WTC11 (cell line): ENCODE measurements around the gene ZNF398. TPM values are rescaled to one million over a fixed set of nuclear protein-coding genes. Genes with fewer than 3 reads are reported as not detected.

ENCODE experiments used
- ATAC-seq: fragments of 200-7000 bp; cut with Tn5 transposase; 2 replicates; pipeline ENCODE4 v1.10.0; 2021; ENCODE audit warnings: mild to moderate bottlenecking, moderate library complexity
- CTCF ChIA-PET: fragments of 300-600 bp; sonication (Branson Sonifier 250); formaldehyde crosslinking; loops from one replicate; lab custom pipeline; 2021; ENCODE audit warnings: antibody characterized with exemption; lab: Charles Lee
- POLR2A ChIA-PET: fragments of 350-600 bp; sonication (Branson Sonifier 250); formaldehyde crosslinking; loops from one replicate; lab custom pipeline; 2021; ENCODE audit warnings: antibody characterized with exemption; lab: Charles Lee
- DNase-seq: peaks from one replicate; pipeline ENCODE4 v3.0.0; 2021; ENCODE audit warnings: low spot score
- H3K27ac Mint-ChIP-seq: 2 replicates; pipeline ENCODE4 v1.8.0; 2021; ENCODE audit warnings: mixed read lengths
- H3K27me3 Mint-ChIP-seq: 2 replicates; pipeline ENCODE4 v1.8.0; 2021; ENCODE audit warnings: low read depth, mild to moderate bottlenecking, moderate library complexity, mixed read lengths
- H3K36me3 Mint-ChIP-seq: 2 replicates; pipeline ENCODE4 v1.8.0; 2021; ENCODE audit warnings: mixed read lengths
- H3K4me1 Mint-ChIP-seq: 2 replicates; pipeline ENCODE4 v1.8.0; 2022; ENCODE audit warnings: mixed read lengths
- H3K4me3 Mint-ChIP-seq: 2 replicates; pipeline ENCODE4 v1.8.0; 2021; ENCODE audit warnings: mild to moderate bottlenecking, moderate library complexity, mixed read lengths
- H3K9me3 Mint-ChIP-seq: 2 replicates; pipeline ENCODE4 v1.8.0; 2021; ENCODE audit warnings: mixed read lengths
- CTCF ChIP-seq: fragments of 200-600 bp; IDR thresholded peaks from 2 replicates; pipeline ENCODE4 v1.8.0; 2022; ENCODE audit warnings: antibody characterized with exemption
- ELF4 ChIP-seq: sonication (generic); formaldehyde crosslinking; IDR thresholded peaks from 2 replicates; pipeline ENCODE4 v1.8.1; 2022; ENCODE audit warnings: low read depth, mild to moderate bottlenecking, moderate library complexity, missing genetic modification reagents
- JUN ChIP-seq: sonication (generic); formaldehyde crosslinking; IDR thresholded peaks from 2 replicates; pipeline ENCODE4 v1.8.0; 2023; ENCODE audit warnings: mild to moderate bottlenecking, missing genetic modification reagents
- KAT7 ChIP-seq: sonication (generic); formaldehyde crosslinking; IDR thresholded peaks from 2 replicates; pipeline ENCODE4 v1.8.1; 2023; ENCODE audit warnings: missing genetic modification reagents, mild to moderate bottlenecking, borderline replicate concordance
- NFYB ChIP-seq: sonication (generic); formaldehyde crosslinking; conservative IDR thresholded peaks from 2 replicates; pipeline ENCODE4 v1.8.0; 2022; ENCODE audit warnings: low read depth, missing genetic modification reagents
- OVOL2 ChIP-seq: fragments of 250-450 bp; sonication (Bioruptor Pico); IDR thresholded peaks from 2 replicates; pipeline ENCODE4 v1.9.0; 2021; ENCODE audit warnings: mild to moderate bottlenecking, borderline replicate concordance
- RORB ChIP-seq: fragments of 250-450 bp; sonication (Bioruptor Pico); IDR thresholded peaks from 2 replicates; pipeline ENCODE4 v1.9.0; 2021; ENCODE audit warnings: mild to moderate bottlenecking
- SP1 ChIP-seq: sonication (generic); formaldehyde crosslinking; conservative IDR thresholded peaks from 2 replicates; pipeline ENCODE4 v1.8.1; 2022; ENCODE audit warnings: missing genetic modification reagents
- TP53 ChIP-seq: sonication (generic); formaldehyde crosslinking; IDR thresholded peaks from 2 replicates; pipeline ENCODE4 v1.8.1; 2023; ENCODE audit warnings: mild to moderate bottlenecking, missing genetic modification reagents
- ZMAT4 ChIP-seq: fragments of 250-450 bp; sonication (Bioruptor Pico); IDR thresholded peaks from 2 replicates; pipeline ENCODE4 v1.9.0; 2021; ENCODE audit warnings: mild to moderate bottlenecking
- ZNF121 ChIP-seq: sonication (generic); formaldehyde crosslinking; IDR thresholded peaks from 2 replicates; pipeline ENCODE4 v1.8.0; 2023; ENCODE audit warnings: missing genetic modification reagents
- ZNF138 ChIP-seq: sonication (generic); formaldehyde crosslinking; conservative IDR thresholded peaks from 2 replicates; pipeline ENCODE4 v1.8.1; 2022; ENCODE audit warnings: mild to moderate bottlenecking, moderate library complexity, missing genetic modification reagents
- ZNF232 ChIP-seq: sonication (generic); formaldehyde crosslinking; IDR thresholded peaks from 2 replicates; pipeline ENCODE4 v1.8.0; 2022; ENCODE audit warnings: mild to moderate bottlenecking, missing genetic modification reagents
- ZNF423 ChIP-seq: fragments of 250-450 bp; sonication (Bioruptor Pico); IDR thresholded peaks from 2 replicates; pipeline ENCODE4 v2.1.2; 2022; ENCODE audit warnings: mild to moderate bottlenecking, moderate library complexity
- ZNF532 ChIP-seq: fragments of 250-450 bp; sonication (Bioruptor Pico); IDR thresholded peaks from 2 replicates; pipeline ENCODE4 v1.9.0; 2021; ENCODE audit warnings: mild to moderate bottlenecking, borderline replicate concordance
- ZNF671 ChIP-seq: fragments of 250-450 bp; sonication (Bioruptor Pico); IDR thresholded peaks from 2 replicates; pipeline ENCODE4 v1.8.0; 2021; ENCODE audit warnings: mild to moderate bottlenecking
- total RNA-seq: library from RNA; stranded (reverse); gene quantifications from 3 replicates; pipeline ENCODE4 v1.2.3, GENCODE V29; 2021
- TF ChIP-seq, protein P1 (sequence below): sonication (generic); formaldehyde crosslinking; IDR thresholded peaks from 2 replicates; pipeline ENCODE4 v1.8.1; 2023; ENCODE audit warnings: mild to moderate bottlenecking, moderate library complexity, missing genetic modification reagents
- TF ChIP-seq, protein P2 (sequence below): sonication (generic); formaldehyde crosslinking; IDR thresholded peaks from 2 replicates; pipeline ENCODE4 v1.8.1; 2022; ENCODE audit warnings: low read depth, mild to moderate bottlenecking, moderate library complexity, missing genetic modification reagents, borderline replicate concordance
- TF ChIP-seq, protein P3 (sequence below): sonication (generic); formaldehyde crosslinking; IDR thresholded peaks from 2 replicates; pipeline ENCODE4 v1.8.1; 2022; ENCODE audit warnings: mild to moderate bottlenecking, moderate library complexity, missing genetic modification reagents

The ZNF398 gene
- total RNA-seq, 1 experiment from 2014 or later: 63.2 TPM

DNA sequence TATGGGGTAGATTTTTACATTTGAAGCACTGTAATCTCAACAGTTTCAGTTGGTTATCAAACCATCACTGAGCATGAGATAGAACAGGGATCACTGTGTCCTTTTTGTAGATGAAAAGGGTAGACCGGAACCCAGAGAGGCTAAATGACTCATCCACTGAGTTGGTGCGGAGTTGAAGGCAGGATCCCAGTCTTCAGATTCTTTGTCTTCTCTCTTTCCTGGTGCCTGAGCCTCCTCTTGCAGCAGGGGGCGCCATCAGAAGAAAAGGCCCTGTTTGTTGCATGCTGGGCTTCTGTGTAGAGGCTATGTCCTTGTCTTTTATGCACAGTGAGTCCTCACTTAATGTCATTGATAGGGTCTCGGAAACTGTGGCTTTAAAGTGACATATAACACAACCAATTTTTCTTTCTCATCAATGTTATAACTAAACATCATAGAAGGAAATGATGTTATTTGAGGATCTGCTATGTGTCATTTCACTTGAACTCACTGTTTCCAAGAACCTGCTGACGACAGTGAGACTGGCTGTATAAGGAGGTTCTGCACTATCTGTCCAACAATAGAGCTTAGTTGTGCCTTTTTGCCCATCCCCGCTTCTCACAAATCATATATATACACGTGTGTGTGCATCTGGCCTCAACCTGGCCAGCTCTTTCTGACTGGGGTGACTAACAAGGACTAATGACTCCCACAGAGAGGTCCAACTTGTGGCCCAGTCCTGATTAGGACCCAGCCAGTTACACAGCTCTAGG lies 62.4 kb downstream of the ZNF398 start:
- ATAC-seq: peak; percentile 89
- peak; percentile 53 for TF ChIP-seq CTCF
- TF ChIP-seq ZNF671 (CRISPR knock-in tag): no peak
- 0 out of 2 replicates have a peak, but pooled peaks have one; percentile 14 for TF ChIP-seq ZNF121 (CRISPR knock-in tag)
- H3K27ac Mint-ChIP-seq: peak overlapping the region; percentile 93
- ChIA-PET CTCF (interaction anchor here (1.3 kb wide), 1 partner anchor 197 kb away, joined by 3 read pairs; no protein-coding TSS in a partner anchor), POLR2A (no interaction called here)
- DNase-seq: peak; percentile 80
- H3K4me3 Mint-ChIP-seq: no peak overlapping the region
- no peaks in the 10 kb centered on the region for H3K27me3 Mint-ChIP-seq
- H3K9me3 Mint-ChIP-seq: no peaks in the 10 kb centered on the region
- peaks cover 74% of the 10 kb centered on the region for H3K36me3 Mint-ChIP-seq
- peaks cover 12% of the 10 kb centered on the region for H3K4me1 Mint-ChIP-seq

- Mint-ChIP-seq H3K4me1 (peaks cover 8% of the 10 kb centered on the region), H3K9me3 (no peaks in the 10 kb centered on the region), H3K4me3 (no peak overlapping the region), H3K36me3 (peaks cover 78% of the 10 kb centered on the region), H3K27me3 (no peaks in the 10 kb centered on the region), H3K27ac (no peak overlapping the region)
- CTCF ChIA-PET: interaction anchor here (1.3 kb wide), 1 partner anchor 196 kb away, joined by 3 read pairs; no protein-coding TSS in a partner anchor
- no peak for TF ChIP-seq ZNF121 (CRISPR knock-in tag)
- no peak for ATAC-seq
- POLR2A ChIA-PET: no interaction called here
- no peak for DNase-seq
Measured at GRCh38 chr7:149210551-149210950, 63.3 kb downstream of the ZNF398 start.

DNA sequence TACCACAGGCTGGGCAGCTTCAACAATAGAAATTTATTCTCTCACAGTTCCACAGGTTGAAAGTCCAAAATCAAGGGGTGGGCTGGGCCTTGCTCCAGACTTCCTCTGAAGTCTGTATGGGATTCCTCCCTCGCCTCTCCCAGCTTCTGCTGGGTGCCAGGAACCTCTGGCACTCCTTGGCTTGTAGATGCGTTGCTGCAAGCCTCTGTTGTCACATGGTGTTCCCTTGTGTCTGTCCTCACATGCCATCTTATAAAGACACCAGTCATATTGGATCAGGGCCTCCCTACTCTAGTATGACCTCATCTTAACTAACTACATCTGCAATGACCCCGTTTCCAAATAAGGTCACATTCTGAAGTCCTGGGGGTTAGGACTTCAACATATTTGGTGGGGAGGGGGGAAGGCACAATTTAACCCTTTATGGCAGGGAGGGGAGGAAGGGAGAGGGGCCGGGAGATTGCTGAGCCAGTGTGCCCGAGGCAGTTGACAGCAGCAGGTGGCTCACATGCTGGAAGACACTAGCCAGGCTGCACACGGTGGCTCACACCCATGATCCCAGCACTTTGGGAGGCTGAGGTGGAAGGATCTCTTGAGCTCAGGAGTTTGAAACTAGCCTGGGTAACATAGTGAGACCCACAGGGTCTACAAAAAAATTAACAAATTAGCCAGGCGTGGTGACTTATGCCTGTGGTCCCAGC lies 66.9 kb downstream of the ZNF398 start:
- Mint-ChIP-seq H3K9me3 (no peaks in the 10 kb centered on the region), H3K4me1 (peaks cover 14% of the 10 kb centered on the region), H3K4me3 (no peak overlapping the region), H3K27me3 (no peaks in the 10 kb centered on the region), H3K27ac (no peak overlapping the region), H3K36me3 (peaks cover 85% of the 10 kb centered on the region)
- no peak for ATAC-seq
- ChIA-PET POLR2A (interaction anchor here (0.5 kb wide), 1 partner anchor 14 kb away, joined by 3 read pairs; no protein-coding TSS in a partner anchor), CTCF (interaction anchor here (1.1 kb wide), 1 partner anchor 19 kb away, joined by 4 read pairs; the partner anchor contains the start of gene ZNF282)
- no peak for DNase-seq
- TF ChIP-seq ZNF138 (CRISPR knock-in tag) (no peak), TP53 (no peak), SP1 (no peak), ZNF423 (CRISPR knock-in tag) (no peak), NFYB (CRISPR knock-in tag) (no peak), ZNF532 (CRISPR knock-in tag) (no peak), ZNF232 (CRISPR knock-in tag) (no peak), KAT7 (CRISPR knock-in tag) (no peak), RORB (no peak), ELF4 (CRISPR knock-in tag) (no peak), ZMAT4 (no peak), ZNF121 (CRISPR knock-in tag) (no peak), OVOL2 (CRISPR knock-in tag) (no peak), JUN (CRISPR knock-in tag) (no peak)
- TF ChIP-seq, protein P1, sequence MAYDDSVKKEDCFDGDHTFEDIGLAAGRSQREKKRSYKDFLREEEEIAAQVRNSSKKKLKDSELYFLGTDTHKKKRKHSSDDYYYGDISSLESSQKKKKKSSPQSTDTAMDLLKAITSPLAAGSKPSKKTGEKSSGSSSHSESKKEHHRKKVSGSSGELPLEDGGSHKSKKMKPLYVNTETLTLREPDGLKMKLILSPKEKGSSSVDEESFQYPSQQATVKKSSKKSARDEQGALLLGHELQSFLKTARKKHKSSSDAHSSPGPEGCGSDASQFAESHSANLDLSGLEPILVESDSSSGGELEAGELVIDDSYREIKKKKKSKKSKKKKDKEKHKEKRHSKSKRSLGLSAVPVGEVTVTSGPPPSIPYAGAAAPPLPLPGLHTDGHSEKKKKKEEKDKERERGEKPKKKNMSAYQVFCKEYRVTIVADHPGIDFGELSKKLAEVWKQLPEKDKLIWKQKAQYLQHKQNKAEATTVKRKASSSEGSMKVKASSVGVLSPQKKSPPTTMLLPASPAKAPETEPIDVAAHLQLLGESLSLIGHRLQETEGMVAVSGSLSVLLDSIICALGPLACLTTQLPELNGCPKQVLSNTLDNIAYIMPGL (CRISPR knock-in tag): no peak
- TF ChIP-seq, protein P2, sequence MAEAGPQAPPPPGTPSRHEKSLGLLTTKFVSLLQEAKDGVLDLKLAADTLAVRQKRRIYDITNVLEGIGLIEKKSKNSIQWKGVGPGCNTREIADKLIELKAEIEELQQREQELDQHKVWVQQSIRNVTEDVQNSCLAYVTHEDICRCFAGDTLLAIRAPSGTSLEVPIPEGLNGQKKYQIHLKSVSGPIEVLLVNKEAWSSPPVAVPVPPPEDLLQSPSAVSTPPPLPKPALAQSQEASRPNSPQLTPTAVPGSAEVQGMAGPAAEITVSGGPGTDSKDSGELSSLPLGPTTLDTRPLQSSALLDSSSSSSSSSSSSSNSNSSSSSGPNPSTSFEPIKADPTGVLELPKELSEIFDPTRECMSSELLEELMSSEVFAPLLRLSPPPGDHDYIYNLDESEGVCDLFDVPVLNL (CRISPR knock-in tag): no peak
- TF ChIP-seq, protein P3, sequence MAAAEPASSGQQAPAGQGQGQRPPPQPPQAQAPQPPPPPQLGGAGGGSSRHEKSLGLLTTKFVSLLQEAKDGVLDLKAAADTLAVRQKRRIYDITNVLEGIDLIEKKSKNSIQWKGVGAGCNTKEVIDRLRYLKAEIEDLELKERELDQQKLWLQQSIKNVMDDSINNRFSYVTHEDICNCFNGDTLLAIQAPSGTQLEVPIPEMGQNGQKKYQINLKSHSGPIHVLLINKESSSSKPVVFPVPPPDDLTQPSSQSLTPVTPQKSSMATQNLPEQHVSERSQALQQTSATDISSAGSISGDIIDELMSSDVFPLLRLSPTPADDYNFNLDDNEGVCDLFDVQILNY (CRISPR knock-in tag): no peak
